ELF-1 (cell line): ENCODE data around the gene SHLD2.
"Not testable (repeated sequence)": the region's sequence is repeated elsewhere in the genome, so short reads cannot be mapped to it uniquely, and the experiment has no call there.

Source experiments
- DNase-seq: peaks from one replicate; pipeline ENCODE4 v3.0.0-alpha.2; 2016; ENCODE audit warnings: low read depth, low spot score

SHLD2 gene

GRCh38 chr10:87142230-87143108 is 47.5 kb downstream of the SHLD2 start:
- DNase-seq = not testable (repeated sequence)

- not testable (repeated sequence) for DNase-seq
These were observed 48.1 kb downstream of the SHLD2 start for GRCh38 chr10:87143109-87143418.

GRCh38 chr10:87145598-87145997 is 50.6 kb downstream of the SHLD2 start:
- not testable (repeated sequence) for DNase-seq

GRCh38 chr10:87149020-87149609 is 54.1 kb downstream of the SHLD2 start:
- DNase-seq = not testable (repeated sequence)

- not testable (repeated sequence) for DNase-seq
These were observed 56.5 kb downstream of the SHLD2 start for GRCh38 chr10:87151516-87151915.

- DNase-seq = not testable (repeated sequence)
These were observed 61.8 kb downstream of the SHLD2 start for GRCh38 chr10:87156841-87157240.

GRCh38 chr10:87157821-87158220 is 62.8 kb downstream of the SHLD2 start:
- not testable (repeated sequence) for DNase-seq

- DNase-seq = not testable (repeated sequence)
These were observed 67.8 kb downstream of the SHLD2 start for GRCh38 chr10:87162703-87163293.

- DNase-seq = not testable (repeated sequence)
These were observed 68.4 kb downstream of the SHLD2 start for GRCh38 chr10:87163414-87163813.

- not testable (repeated sequence) for DNase-seq
These were observed 74.9 kb downstream of the SHLD2 start for GRCh38 chr10:87169857-87170256.

GRCh38 chr10:87170705-87171104 is 75.7 kb downstream of the SHLD2 start:
- DNase-seq = not testable (repeated sequence)

- not testable (repeated sequence) for DNase-seq
These were observed 76.7 kb downstream of the SHLD2 start for GRCh38 chr10:87171670-87172069.

GRCh38 chr10:87172178-87172577 is 77.2 kb downstream of the SHLD2 start:
- not testable (repeated sequence) for DNase-seq

GRCh38 chr10:87177587-87177986 is 82.6 kb downstream of the SHLD2 start:
- DNase-seq = not testable (repeated sequence)

- not testable (repeated sequence) for DNase-seq
These were observed 89.4 kb downstream of the SHLD2 start for GRCh38 chr10:87184421-87184820.

GRCh38 chr10:87186016-87186415 is 91.0 kb downstream of the SHLD2 start:
- DNase-seq = not testable (repeated sequence)

GRCh38 chr10:87187573-87187972 is 92.6 kb downstream of the SHLD2 start:
- DNase-seq = not testable (repeated sequence)

- not testable (repeated sequence) for DNase-seq
These were observed 96.8 kb downstream of the SHLD2 start for GRCh38 chr10:87191841-87192240.

- not testable (repeated sequence) for DNase-seq
These were observed 105.9 kb downstream of the SHLD2 start for GRCh38 chr10:87200924-87201323.

GRCh38 chr10:87204801-87205200 is 109.8 kb downstream of the SHLD2 start:
- DNase-seq = not testable (repeated sequence)

- DNase-seq = not testable (repeated sequence)
These were observed 111.9 kb downstream of the SHLD2 start for GRCh38 chr10:87206922-87207321.

- not testable (repeated sequence) for DNase-seq
These were observed 115.3 kb downstream of the SHLD2 start for GRCh38 chr10:87210309-87210708.
